NCI-H2107 (cell line): ENCODE results near the gene HIVEP1.

Source experiments
- DNase-seq: peaks from one replicate; lab custom pipeline; 2025; lab: John Stamatoyannopoulos, UW

Gene HIVEP1

GRCh38 chr6:11994875-11995461, 17.1 kb upstream of the HIVEP1 start:
- no peak for DNase-seq

GRCh38 chr6:11996751-11997150, 15.4 kb upstream of the HIVEP1 start:
- DNase-seq, result no peak

- DNase-seq, result no peak
Observed at GRCh38 chr6:11999246-11999645, 12.9 kb upstream of the HIVEP1 start.

DNA sequence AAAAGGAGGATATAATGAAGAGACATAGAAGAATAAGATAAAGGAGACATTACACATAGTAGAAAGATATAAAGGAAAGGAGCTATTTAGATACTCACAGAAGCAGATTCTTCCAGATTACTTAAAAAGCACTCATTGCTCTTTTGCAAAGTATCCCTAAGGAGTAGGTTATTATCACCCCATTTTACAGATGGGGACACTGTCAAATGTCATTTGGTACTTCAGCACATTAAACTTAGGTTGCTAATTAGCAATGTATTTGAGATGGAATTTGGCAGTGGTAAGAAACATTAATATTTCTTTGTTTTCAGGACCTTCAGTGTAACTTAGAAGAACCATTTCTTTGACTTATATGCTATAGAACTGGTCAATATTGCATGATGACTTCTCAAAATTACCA, 11.9 kb upstream of the HIVEP1 start:
- no peak for DNase-seq

GRCh38 chr6:12001004-12001705, 11.0 kb upstream of the HIVEP1 start:
- DNase-seq, result no peak

- DNase-seq, result no peak
Observed at GRCh38 chr6:12001706-12002435, 10.2 kb upstream of the HIVEP1 start.

DNA sequence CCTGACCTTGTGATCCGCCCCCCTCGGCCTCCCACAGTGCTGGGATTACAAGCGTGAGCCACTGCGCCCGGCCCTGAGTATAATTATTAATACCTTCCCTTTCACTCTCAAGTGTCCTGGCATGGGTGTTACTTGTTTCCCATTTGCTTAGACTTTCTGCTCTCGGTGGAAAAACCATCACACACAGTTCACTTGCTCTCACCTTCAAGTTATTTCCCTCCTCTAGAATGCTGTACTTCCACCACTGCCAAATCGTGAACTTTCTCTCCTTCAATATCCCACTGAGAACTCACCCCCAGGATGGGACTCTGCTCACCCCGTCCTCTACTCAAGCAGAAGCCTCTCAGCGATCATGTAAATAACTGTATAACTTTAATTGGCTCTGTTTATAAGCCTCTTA, 4.6 kb upstream of the HIVEP1 start:
- DNase-seq, result no peak

- DNase-seq, result no peak
Observed at GRCh38 chr6:12007887-12008286, 4.2 kb upstream of the HIVEP1 start.

- DNase-seq, result peak; percentile 12
Observed at GRCh38 chr6:12008366-12009179, 3.5 kb upstream of the HIVEP1 start.

- DNase-seq, result no peak
Observed at GRCh38 chr6:12009180-12009685, 2.9 kb upstream of the HIVEP1 start.

DNA sequence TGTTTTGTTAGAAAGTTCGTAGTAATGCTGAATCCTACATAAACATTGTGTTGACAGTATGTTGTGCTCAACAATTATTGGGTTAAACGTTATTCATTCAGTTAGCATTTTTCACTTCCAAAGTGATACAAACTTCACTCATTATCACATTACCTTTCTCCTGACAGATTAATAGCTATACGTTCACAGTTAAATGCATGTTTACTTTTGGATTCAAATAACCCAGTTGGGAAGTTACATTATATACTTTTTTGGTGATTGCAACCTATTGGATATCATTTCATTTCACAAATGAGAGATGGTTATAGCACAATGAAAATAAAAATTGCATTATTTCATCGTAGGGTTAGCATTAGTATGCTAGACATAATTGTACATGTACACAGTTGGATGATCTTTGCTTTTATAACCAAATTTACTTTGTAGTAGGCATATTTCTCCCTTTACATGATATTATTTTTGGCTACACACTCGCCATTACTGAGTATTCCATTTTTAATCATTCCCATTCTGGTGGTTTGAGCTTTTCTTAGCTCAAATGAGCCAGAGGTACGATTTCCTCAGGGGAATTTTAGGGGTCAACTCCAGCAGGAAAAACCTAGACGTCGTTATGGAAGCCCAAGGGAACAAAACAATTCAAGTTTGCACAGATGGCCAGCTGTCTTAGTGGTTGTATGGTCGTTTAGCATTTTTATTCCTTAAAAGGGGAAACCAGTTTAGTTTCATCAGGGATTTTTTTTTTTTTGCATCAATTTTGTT, 2.1 kb upstream of the HIVEP1 start:
- no peak for DNase-seq

DNA sequence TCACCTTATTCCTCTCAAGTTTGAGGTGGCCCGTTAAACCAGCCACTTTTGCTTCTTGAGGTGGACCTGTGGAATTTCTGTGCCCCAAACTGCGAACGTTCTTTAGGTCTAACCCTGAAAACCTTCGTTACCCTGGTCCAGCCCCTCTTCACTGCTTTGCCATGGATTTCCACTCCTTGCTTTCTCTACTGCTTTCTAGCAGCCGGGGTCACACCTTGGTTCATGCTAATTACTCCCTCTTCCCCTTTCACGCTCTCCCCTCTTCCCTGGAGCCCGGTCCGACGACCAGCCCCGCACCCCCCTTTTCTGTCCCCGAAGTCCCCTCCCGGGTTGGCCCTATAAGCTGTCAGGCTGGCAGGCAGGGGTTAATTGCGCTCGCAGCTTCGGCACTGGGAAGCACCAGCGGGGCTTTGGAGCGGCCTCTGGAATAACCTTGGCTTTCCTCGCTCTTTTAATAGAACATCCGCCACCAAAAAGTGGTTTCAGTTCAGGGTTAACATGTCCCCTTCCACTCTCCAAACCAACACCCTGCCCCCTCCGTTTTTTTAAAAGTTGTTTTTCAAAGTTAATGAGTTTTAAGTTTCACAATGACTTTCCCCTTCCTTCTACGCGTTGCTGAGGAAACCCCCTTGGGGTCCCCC, 1.4 kb upstream of the HIVEP1 start:
- peak; percentile 4 for DNase-seq

GRCh38 chr6:12011276-12012037, 655 bp upstream of the HIVEP1 start:
- DNase-seq, result peak; percentile 69

DNA sequence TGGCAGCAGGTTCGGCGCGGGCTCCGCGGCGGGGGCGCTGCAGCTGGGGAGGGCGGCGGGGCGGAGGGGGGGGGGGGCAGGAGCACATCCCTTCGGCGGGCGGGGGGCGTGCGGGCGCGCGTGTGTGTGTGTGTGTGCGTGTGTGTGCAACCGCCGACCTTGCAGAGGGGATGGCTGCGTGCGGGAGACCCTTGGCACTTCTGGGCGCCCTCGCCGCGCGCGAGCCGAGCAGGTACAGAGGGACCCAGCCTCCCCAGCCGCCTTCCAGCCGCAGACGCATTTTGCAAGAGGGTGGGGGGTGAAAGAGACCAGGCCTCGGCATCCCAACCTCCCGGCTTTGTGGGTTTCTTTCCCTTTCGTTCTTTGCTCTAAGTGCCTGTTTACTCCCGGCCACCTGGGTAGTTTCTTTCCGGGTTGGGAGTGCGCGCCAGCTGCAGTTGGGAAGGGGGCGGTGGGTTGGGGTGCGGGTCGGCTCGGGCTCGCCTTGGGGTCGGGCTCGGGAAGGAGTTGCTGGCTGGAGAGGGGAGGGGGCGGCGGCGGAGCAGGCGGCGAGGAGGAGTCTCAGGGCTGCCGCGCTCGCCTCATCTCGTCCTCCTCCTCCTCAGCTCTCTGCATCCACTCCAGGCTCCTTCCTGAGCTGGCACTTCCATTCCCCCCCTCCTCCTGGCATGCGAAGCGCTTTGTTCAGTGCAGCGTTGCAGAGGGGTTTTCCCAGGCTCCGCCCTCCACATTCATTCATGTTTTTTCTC, 620 bp downstream of the HIVEP1 start:
- DNase-seq, result peak; percentile 21

DNA sequence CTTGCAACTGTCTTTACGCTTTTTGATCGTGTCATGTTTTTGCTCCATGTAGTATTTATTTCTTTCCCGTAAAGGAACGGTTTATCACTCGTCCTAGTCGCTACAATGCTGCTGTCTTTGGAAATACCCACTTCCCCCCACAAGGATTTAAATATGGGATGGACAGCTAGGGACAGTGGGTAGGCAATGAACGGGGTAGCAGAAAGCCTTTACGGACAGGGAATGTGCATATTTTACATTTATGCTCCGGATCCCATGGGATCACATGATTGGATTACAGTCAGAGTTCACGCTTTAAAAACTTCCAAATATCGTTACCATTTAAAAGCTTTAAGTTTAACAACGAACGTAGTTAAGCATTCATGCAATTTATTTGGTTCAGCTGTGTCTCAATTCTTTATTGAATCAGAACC, 1.2 kb downstream of the HIVEP1 start:
- DNase-seq, result no peak

GRCh38 chr6:12014027-12014872, 2.1 kb downstream of the HIVEP1 start:
- DNase-seq, result no peak

DNA sequence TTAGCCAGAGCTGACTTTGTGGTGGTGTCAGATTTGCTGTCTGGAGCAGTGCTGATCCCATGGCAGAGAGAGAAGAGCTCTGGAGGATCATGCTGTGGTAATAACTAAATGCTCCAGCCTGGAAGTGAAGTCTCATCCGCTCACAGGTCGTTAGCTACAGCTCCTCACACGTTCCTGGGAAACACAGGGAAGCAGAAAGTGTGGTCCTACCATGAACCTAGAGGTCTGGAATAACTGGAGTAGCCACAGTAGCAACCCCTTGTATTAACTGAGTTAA, 2.7 kb downstream of the HIVEP1 start:
- DNase-seq, result no peak

- no peak for DNase-seq
Observed at GRCh38 chr6:12017263-12017662, 5.2 kb downstream of the HIVEP1 start.

DNA sequence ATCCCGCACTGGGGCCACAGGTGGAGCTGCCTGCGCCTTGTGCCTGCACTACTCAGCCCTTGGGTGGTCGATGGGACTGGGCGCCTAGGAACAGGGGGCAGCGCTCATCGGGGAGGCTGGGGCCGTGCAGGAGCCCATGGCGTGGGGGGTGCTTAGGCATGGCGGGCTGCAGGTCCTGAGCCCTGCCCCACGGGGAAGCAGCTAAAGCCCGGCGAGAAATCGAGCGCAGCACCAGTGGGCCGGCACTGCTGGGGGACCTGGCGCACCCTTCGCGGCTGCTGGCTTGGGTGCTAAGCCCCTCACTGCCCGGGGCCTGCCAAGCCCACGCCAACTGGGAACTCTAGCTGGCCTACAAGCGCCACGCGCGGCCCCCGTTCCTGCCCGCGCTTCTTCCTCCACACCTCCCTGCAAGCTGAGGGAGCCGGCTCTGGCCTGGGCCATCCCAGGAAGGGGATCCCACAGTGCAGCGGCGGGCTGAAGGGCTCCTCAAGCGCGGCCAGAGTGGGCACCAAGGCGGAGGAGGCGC, 5.8 kb downstream of the HIVEP1 start:
- DNase-seq, result no peak
